PC-3 (cell line): ENCODE measurements around the gene BAIAP2. TPM values are rescaled to one million over a fixed set of nuclear protein-coding genes. Genes with fewer than 3 reads are reported as not detected.

Source experiments
- ATAC-seq: fragments of 200-7000 bp; cut with Tn5 transposase; 2 replicates; pipeline ENCODE4 v1.9.1; 2020; ENCODE audit warnings: mild to moderate bottlenecking, moderate library complexity
- BruUV-seq: library from RNA; stranded (reverse); fragments of 400-500 nt; replicated peaks from 2 replicates; lab custom pipeline; 2021; lab: Mats Ljungman, UMichigan
- CTCF ChIA-PET: fragments of 300-600 bp; sonication (Branson Sonifier 250); formaldehyde crosslinking; loops from one replicate; lab custom pipeline; 2022; ENCODE audit warnings: antibody characterized with exemption; lab: Charles Lee
- POLR2A ChIA-PET: fragments of 300-600 bp; sonication (Branson Sonifier 250); formaldehyde crosslinking; loops from one replicate; lab custom pipeline; 2022; ENCODE audit warnings: antibody characterized with exemption; ENCODE audit not compliant: unreplicated experiment; lab: Charles Lee
- DNase-seq: peaks from one replicate; pipeline ENCODE4 v3.0.0-alpha.2; 2015
- H2AFZ ChIP-seq: fragments of 300-600 bp; sonication (generic); 2 replicates; pipeline ENCODE4 v1.6.0; 2016; ENCODE audit warnings: antibody characterized with exemption, low read length
- H3F3A ChIP-seq: fragments of 300-600 bp; sonication (generic); one replicate; pipeline ENCODE4 v1.6.0; 2017; ENCODE audit warnings: antibody characterized with exemption, low read length, control low read depth, mild to moderate bottlenecking; ENCODE audit not compliant: unreplicated experiment
- H3K27ac ChIP-seq: fragments of 300-600 bp; sonication (generic); 2 replicates; pipeline ENCODE4 v1.5.1; 2016; ENCODE audit warnings: mild to moderate bottlenecking, low read length
- H3K27me3 ChIP-seq: fragments of 300-600 bp; sonication (generic); 2 replicates; pipeline ENCODE4 v1.6.1; 2016; ENCODE audit warnings: low read length, mixed read lengths
- H3K36me3 ChIP-seq: fragments of 300-600 bp; sonication (generic); 2 replicates; pipeline ENCODE4 v1.6.1; 2016; ENCODE audit warnings: low read depth, mixed run types, low read length, mixed read lengths
- H3K4me1 ChIP-seq: fragments of 300-600 bp; sonication (generic); 2 replicates; pipeline ENCODE4 v1.5.1; 2016; ENCODE audit warnings: low read length; ENCODE audit not compliant: insufficient read depth
- H3K4me2 ChIP-seq: fragments of 300-600 bp; sonication (generic); 2 replicates; pipeline ENCODE4 v1.6.0; 2016; ENCODE audit warnings: low read length
- H3K4me3 ChIP-seq: fragments of 300-600 bp; sonication (generic); 2 replicates; pipeline ENCODE4 v1.5.1; 2016; ENCODE audit warnings: mild to moderate bottlenecking, low read length, mixed read lengths
- H3K79me2 ChIP-seq: fragments of 300-600 bp; sonication (generic); 2 replicates; pipeline ENCODE4 v1.6.1; 2017; ENCODE audit warnings: low read length, mixed read lengths
- H3K9ac ChIP-seq: fragments of 300-600 bp; sonication (generic); 2 replicates; pipeline ENCODE4 v1.6.0; 2016; ENCODE audit warnings: mild to moderate bottlenecking, low read length
- H3K9me2 ChIP-seq: fragments of 300-600 bp; sonication (generic); replicated peaks from 2 replicates; pipeline ENCODE4 v1.6.1; 2016; ENCODE audit warnings: mixed run types, low read length, mixed read lengths
- H3K9me3 ChIP-seq: fragments of 300-600 bp; sonication (generic); 2 replicates; pipeline ENCODE4 v1.6.1; 2016; ENCODE audit warnings: low read length, mixed read lengths
- H4K20me1 ChIP-seq: fragments of 300-600 bp; sonication (generic); 2 replicates; pipeline ENCODE4 v1.6.1; 2016; ENCODE audit warnings: low read length, mixed read lengths
- CTCF ChIP-seq: fragments of 300-600 bp; sonication (generic); conservative IDR thresholded peaks from 2 replicates; pipeline ENCODE4 v1.5.1; 2017; ENCODE audit warnings: antibody characterized with exemption, low read depth, mild to moderate bottlenecking, low read length
- EZH2 ChIP-seq: fragments of 300-600 bp; sonication (generic); IDR thresholded peaks from one replicate; pipeline ENCODE4 v1.6.1; 2017; ENCODE audit warnings: antibody characterized with exemption, mild to moderate bottlenecking, low read length; ENCODE audit not compliant: unreplicated experiment
- EZH2phosphoT487 ChIP-seq: fragments of 300-600 bp; sonication (generic); IDR thresholded peaks from 2 replicates; pipeline ENCODE4 v1.6.1; 2018; ENCODE audit warnings: mild to moderate bottlenecking, antibody characterized with exemption, low read length, borderline replicate concordance
- intact Hi-C: fragments of 100-400 bp; cut with micrococcal nuclease; formaldehyde crosslinking; loops from 2 replicates; pipeline ENCODE4 v1.9.0; 2023
- total RNA-seq: library from RNA; depleted of rRNA; stranded (reverse); fragments of >200 nt; gene quantifications from 2 replicates; pipeline ENCODE4 v1.2.3, GENCODE V29; 2014

BAIAP2 gene
- total RNA-seq, 1 experiment from 2014 or later, result 56.9 TPM

GRCh38 chr17:81000631-81001357, 34.2 kb upstream of the BAIAP2 start:
- Histone ChIP-seq H3K9me3 (no peaks in the 10 kb centered on the region), H3F3A (no peaks in the 10 kb centered on the region), H3K4me1 (peaks cover 28% of the 10 kb centered on the region), H3K4me2 (no peak overlapping the region), H4K20me1 (no peaks in the 10 kb centered on the region), H3K27me3 (peaks cover 6% of the 10 kb centered on the region; the same call in 1 of the 2 replicates), H3K36me3 (peaks cover 20% of the 10 kb centered on the region), H3K79me2 (no peaks in the 10 kb centered on the region), H3K9me2 (no peaks in the 10 kb centered on the region), H2AFZ (no peak overlapping the region), H3K9ac (no peak overlapping the region), H3K4me3 (no peak overlapping the region), H3K27ac (no peak overlapping the region)
- BruUV-seq, result no TSS peak
- POLR2A ChIA-PET, result no interaction called here
- no peak for TF ChIP-seq EZH2
- TF ChIP-seq EZH2phosphoT487, result no peak
- DNase-seq (no peak), ATAC-seq (no peak)
- CTCF ChIA-PET, result no interaction called here
- intact Hi-C loops, result no loop called here

- H3K27ac ChIP-seq, result no peak overlapping the region
- DNase-seq (no peak), ATAC-seq (no peak)
- peaks cover 6% of the 10 kb centered on the region; the same call in 1 of the 2 replicates for H3K27me3 ChIP-seq
- POLR2A ChIA-PET, result no interaction called here
- no peak overlapping the region for H3K9ac ChIP-seq
- no TSS peak for BruUV-seq
- peak overlapping the region; percentile 30; the same call in 1 of the 2 replicates for H3K4me2 ChIP-seq
- H2AFZ ChIP-seq, result no peak overlapping the region
- TF ChIP-seq CTCF (no peak), EZH2 (no peak), EZH2phosphoT487 (no peak)
- H4K20me1 ChIP-seq, result no peaks in the 10 kb centered on the region
- intact Hi-C loops, result no loop called here
- CTCF ChIA-PET, result no interaction called here
- H3K79me2 ChIP-seq, result no peaks in the 10 kb centered on the region
- H3F3A ChIP-seq, result no peaks in the 10 kb centered on the region
- H3K4me1 ChIP-seq, result peaks cover 20% of the 10 kb centered on the region
- H3K9me3 ChIP-seq, result no peaks in the 10 kb centered on the region
- H3K4me3 ChIP-seq, result no peak overlapping the region
- no peaks in the 10 kb centered on the region for H3K9me2 ChIP-seq
- H3K36me3 ChIP-seq, result peaks cover 17% of the 10 kb centered on the region
Observed at GRCh38 chr17:81002013-81002384, 33.0 kb upstream of the BAIAP2 start.

- peak; percentile 65 for DNase-seq
- Histone ChIP-seq H3K9me3 (no peaks in the 10 kb centered on the region), H2AFZ (no peak overlapping the region), H3K9ac (no peak overlapping the region), H4K20me1 (no peaks in the 10 kb centered on the region), H3K4me3 (no peak overlapping the region), H3K27ac (no peak overlapping the region), H3K9me2 (no peaks in the 10 kb centered on the region), H3F3A (no peaks in the 10 kb centered on the region), H3K27me3 (peaks cover 6% of the 10 kb centered on the region; the same call in 1 of the 2 replicates), H3K79me2 (no peaks in the 10 kb centered on the region), H3K4me1 (peaks cover 14% of the 10 kb centered on the region), H3K36me3 (peaks cover 17% of the 10 kb centered on the region), H3K4me2 (peak overlapping the region; percentile 30; the same call in 1 of the 2 replicates)
- CTCF ChIA-PET, result no interaction called here
- peak; percentile 32 for ATAC-seq
- TSS peak; percentile 14 for BruUV-seq
- intact Hi-C loops, result no loop called here
- TF ChIP-seq EZH2phosphoT487, result no peak
- TF ChIP-seq CTCF, result no peak
- no peak for TF ChIP-seq EZH2
- POLR2A ChIA-PET, result interaction anchor here (0.7 kb wide), 1 partner anchor 548 kb away, joined by 5 read pairs; no protein-coding TSS in a partner anchor
Observed at GRCh38 chr17:81002409-81003361, 32.3 kb upstream of the BAIAP2 start.
